CD4-positive, alpha-beta T cell treated with Interleukin-1 beta for 1 hour (primary cell): ENCODE measurements around the gene TMCC2.
A peak's percentile ranks its signal among the peaks of the same experiment; 100 is the strongest.
"Not testable (repeated sequence)": the region's sequence is repeated elsewhere in the genome, so short reads cannot be mapped to it uniquely, and the experiment has no call there.

Experiments
- DNase-seq, 2 donors: peaks; one replicate each; pipeline ENCODE4 v3.0.0-alpha.2; 2020 to 2022

The TMCC2 gene

DNA sequence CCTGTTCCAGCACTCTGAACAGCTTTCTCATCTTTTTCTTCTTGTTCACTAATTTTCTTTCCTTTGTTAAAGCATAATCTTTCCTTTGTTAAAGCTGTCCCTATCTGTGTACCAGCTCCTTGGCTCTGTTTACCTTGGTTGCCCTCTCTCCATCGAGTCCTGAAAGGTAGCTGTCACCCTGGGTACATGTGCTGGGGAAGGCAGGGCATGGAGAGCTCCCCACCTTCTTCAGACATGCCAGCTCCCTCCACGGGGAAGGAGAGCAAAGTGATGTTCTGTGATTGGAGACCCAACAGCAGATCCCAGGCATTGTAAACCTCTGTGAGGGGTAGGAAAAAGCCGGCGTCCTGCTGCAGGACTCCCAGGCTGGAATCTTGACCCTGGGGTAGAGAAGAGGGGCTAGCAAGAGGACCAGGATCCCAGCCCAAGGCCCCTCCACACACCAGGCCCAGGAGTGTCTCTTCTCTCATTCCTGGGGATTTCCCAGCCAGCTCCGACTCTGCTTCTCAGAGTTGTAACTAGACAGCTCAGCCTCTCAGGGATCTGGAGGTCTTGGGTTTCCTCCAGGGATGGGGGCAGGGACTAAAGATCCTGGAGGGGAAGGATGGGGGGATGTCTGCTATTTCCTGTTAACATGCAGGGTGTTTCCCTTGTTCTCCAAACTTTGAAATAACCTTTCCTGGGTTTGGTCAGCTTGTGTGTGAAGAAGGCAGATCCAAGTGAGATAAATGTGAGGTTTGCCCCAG lies 34.4 kb downstream of the TMCC2 start:
- no peak for DNase-seq

DNA sequence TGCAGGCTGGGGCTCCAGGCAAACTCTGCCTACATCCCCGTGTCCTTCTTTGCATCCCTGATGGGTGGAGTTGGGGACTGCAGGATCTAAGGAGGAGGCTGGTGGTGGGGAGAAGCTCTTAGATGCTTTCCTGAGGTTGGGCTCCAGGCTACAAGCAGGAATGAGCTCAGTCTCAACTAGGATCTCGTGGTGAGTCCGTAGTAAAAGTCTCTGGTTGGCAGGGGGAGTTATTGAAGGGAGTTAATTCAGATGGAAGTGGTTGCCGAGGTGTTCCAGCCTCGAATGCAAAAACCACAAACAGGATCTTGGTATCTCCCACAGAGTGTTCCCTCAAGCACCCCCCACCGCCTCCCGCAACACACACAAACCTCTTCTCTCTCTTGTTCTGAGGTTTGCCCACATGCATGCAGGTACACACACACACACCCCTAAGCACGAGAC lies 35.0 kb downstream of the TMCC2 start:
- no peak for DNase-seq

DNA sequence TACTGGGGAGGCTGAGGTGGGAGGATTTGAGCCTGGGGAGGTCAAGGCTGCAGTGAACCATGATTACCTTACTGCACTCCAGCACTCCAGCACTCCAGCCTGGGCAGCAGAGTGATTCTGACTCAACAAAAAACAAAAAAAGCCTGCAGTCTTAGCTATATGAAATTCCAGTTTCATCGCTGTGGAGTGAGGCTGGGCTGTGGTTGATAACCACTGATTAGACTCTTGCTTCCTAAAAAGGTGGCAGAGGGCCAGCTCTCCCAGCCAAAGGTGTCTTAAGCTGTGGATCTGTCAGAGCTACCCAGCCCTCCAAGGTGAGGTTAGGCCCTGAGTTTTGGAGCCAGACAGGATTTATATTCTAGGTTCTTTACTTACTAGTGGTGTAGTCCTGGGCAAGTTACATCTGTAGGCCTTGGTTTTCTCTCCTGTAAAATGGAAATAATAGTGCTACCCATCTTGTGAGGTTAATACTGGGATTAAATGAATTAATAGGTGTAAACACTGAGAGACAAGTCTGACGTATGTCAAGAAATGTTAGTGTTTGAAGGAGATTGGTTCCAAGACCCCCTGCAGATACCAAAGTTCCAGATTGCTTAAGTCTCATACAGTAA lies 35.9 kb downstream of the TMCC2 start:
- no peak for DNase-seq

DNA sequence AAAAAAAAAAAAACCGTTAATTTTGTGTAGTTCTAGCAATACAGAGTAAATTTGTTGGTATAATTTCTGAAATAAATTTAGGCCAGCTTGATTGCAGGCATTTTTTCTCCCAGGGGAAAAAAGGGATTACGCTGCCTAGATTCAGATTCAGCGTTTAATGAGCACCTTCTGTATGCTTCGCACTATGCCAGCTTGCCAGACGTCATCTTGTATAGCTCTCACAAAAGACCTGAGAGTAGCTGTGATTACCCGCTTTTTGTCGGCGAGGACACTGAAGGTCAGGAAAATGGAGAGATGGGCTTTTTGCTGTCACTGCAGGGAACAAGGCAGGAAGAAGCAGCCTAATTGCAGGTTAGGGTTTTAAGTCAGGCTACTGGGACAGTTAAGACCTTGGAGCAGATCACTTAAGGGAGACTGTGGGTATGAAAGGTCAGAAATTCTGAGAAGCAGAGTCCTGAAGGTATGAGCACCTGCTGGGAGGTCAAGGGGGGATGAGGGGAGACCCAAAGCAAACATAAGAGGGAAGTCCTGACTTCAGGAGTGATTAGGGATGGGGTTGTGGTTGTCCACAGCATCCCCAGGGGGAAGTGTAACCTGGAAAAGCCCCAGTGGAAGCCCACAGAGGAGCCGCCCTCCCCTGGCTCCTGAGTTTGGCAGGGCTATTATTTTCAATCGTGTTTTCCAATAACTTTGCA lies 39.0 kb downstream of the TMCC2 start:
- no peak for DNase-seq

DNA sequence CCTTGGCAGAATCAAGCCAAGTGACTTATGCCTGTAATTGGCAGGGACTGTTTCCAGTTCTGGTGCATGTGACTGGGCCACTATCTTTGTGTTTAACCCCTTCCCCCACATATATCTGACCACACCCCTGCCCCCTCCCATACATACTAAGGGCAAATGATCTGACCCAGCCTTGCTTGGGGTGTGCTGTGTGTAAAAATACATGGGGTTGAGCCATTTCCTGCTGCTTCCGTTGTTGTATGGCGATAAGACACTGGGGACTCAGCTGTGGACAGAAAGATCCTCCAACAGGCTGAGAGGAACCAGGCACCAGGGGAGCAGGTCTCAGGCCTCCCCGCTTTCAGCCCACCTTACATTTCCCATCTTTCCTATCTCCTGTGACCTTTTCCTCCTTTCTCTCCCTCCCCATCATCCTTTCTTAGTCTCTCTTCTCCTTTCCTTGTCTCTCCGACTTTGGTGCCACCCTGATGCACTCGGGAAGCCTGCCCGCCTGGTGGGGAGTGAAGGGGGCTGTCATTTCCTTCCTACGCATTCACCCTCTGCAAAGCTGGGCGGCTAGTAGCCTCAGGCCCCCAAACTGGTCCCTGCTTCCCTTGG lies 39.7 kb downstream of the TMCC2 start:
- DNase-seq = no peak

DNA sequence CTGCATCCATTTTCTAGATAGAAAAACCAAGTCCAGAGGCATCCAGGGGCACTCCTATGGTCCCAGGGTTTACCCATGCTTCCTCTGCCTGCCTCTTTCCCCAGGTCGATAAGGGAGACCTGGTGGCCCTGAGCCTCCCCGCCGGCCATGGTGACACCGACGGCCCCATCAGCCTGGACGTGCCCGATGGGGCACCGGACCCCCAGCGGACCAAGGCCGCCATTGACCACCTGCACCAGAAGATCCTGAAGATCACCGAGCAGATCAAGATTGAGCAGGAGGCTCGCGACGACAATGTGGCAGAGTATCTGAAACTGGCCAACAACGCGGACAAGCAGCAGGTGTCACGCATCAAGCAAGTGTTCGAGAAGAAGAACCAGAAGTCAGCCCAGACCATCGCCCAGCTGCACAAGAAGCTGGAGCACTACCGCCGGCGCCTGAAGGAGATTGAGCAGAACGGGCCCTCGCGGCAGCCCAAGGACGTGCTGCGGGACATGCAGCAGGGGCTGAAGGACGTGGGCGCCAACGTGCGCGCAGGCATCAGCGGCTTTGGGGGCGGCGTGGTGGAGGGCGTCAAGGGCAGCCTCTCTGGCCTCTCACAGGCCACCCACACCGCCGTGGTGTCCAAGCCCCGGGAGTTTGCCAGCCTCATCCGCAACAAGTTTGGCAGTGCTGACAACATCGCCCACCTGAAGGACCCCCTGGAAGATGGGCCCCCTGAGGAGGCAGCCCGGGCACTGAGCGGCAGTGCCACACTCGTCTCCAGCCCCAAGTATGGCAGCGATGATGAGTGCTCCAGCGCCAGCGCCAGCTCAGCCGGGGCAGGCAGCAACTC lies 41.3 kb downstream of the TMCC2 start:
- DNase-seq = no peak

DNA sequence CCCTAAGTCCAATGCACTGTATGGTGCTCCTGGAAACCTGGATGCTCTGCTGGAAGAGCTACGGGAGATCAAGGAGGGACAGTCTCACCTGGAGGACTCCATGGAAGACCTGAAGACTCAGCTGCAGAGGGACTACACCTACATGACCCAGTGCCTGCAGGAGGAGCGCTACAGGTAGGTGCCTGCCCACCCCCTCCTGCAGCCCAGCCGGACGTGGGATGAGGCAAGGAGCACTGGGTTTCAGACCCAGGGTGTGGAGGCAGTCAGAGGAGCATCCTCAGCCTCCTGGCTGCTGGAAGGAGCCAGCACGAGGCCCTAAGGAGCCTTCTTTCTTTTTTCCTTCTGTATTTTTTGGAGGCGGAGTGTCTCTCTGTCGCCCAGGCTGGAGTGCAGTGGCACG lies 42.0 kb downstream of the TMCC2 start:
- DNase-seq = no peak

DNA sequence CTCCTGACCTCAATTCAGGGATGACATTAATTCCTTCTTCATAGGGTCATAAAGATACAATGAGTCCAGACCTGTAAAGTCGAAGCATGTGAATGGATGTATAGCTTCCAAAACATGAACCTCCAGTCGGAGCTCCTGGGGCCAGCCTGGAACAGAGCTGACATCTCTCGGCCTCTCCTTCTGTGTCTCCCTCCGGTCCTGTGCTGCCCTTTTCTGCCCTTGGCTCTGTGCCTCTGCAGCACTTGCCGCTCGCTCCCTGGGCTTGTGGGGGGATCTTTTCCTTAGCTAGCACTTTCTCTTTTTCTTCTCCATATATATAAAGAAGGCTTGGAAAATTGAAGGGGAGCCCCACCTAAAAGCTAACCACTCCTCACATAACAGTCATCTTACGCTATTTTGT lies 42.5 kb downstream of the TMCC2 start:
- DNase-seq = no peak

DNA sequence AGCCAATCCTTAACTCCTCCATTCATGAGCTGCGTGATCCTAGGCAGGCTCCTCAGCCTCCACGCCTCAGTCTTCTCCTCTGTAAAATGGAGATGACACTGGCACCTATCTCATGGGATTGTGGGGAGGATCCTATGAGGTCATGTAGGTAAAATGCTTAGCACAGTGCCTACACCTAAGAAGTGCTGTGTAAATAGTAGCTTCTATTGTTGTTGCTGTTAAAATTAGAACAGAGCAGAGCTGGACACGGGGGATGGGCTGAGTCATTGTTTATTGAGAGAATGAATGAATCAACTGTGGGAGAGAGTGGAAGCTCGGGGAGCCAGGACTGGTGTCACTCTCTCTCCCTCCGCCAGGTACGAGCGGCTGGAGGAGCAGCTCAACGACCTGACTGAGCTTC lies 43.0 kb downstream of the TMCC2 start:
- no peak for DNase-seq

DNA sequence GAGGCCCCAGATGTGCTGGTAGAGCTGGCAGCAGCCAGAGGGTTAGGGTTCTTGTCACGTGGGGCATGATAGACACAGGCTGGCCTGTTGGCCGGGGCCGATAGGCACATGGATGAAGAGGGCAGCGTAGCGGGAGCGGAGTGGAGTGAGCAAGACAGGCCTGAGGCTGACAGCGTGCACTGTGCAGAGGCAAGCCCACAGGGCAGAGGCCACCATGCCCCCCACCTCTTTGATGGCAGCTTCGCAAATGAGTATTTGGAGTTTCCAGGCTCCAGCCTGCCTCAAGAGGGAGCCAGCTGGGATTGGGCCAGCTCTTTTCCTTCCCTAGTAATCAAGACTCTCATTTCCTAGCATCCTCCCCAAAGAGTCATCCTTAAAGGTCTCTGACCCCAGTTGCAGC lies 43.5 kb downstream of the TMCC2 start:
- DNase-seq = no peak

DNA sequence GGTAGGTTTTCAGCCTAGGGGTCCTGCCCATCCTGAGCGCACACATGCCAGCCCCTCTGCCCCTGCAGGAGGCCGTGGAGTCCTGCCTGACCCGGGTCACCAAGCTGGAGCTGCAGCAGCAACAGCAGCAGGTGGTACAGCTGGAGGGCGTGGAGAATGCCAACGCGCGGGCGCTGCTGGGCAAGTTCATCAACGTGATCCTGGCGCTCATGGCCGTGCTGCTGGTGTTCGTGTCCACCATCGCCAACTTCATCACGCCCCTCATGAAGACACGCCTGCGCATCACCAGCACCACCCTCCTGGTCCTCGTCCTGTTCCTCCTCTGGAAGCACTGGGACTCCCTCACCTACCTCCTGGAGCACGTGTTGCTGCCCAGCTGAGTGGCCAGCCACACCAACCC lies 44.0 kb downstream of the TMCC2 start:
- no peak for DNase-seq

DNA sequence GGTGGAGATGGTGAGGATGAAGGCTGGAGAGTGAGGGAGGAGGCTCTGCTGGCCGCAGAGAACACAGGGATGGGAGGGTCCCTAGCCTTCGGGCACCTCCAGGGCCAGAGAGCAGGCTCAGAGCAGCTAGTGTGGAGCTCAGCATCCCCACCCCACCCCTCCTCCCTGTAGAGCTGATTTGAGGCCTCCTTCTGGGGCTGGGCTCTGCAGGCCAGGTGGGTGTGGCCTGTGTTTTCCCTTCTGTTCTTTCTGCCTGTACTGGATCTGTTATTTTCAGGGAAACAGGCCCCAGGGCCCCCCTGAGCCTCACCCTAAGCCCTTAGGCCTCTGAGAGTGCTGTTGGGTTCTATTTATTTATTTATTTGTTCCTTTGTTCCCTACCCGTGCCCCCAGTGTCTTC lies 44.8 kb downstream of the TMCC2 start:
- DNase-seq = no peak

DNA sequence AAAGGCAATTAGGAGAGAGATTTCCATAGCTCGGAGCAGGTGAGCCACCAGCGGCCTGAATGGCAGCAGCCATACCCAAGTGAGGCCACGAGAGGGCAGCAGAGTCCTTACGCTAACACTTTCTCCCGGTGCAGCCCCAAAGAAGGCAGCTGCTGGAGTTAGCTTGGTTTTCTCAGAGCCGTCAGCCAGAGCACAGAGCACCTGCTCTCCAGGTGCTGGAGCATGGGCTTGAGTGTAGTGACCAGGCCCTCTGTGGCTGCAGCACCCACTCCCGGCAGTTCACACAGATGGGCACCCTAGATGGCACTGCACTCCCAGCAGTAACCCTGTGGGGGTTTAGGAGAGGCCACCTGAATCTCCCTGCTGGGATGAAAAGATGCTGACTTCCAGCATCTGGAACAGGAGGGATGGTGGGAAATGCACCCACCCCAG lies 45.8 kb downstream of the TMCC2 start:
- DNase-seq = peak; percentile 84 to 85

DNA sequence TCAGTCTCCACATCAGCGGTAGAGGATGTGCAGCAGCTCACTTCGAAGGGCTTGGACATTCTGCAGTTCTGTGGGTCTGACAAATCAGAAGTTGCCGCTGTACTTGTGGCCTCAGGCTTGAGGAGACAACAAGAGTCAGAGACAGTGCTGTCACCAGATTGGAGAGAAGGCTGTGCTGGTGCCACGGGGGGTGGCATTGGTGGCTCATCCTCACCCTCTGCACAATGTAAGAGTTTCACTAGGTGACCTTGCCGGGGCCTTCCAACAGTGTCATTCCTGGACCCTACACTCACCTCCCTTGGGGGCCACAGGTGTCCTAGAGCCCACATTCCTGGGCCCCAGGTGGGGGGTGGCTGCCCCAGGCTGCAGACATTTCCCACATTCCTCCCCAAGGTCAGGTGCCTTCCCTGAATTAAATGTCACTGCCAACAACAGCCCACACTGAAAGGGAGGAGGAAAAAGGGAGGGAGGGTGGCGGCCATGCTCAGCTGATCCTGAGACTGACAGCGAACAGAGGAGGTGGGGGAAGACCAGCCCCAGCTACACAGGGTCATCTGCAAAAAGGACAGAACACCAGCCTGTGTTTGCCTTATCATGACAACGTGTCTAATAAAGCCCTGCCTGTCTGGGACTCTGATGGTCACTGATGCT lies 46.4 kb downstream of the TMCC2 start:
- DNase-seq = no peak

DNA sequence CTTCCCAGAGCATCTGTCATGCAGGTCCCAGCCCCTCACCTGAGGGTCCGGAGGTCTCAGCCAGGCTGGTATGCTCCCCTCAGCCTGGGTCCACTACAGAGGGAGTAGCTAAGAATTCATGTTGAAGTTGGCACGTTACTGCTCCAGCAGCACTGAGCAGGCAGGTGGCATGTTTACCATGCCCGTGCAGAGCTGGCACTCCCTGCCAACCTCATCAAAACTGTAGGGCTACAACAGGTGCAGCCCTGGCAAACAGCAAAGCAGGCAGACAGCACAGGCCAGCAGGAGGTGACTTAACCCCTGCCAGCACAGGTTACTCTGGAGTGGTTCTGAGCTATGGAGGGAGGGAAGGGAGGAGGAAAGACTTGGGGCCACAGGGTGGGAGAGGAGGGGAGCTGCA lies 47.4 kb downstream of the TMCC2 start:
- DNase-seq = peak; percentile 40 to 62

DNA sequence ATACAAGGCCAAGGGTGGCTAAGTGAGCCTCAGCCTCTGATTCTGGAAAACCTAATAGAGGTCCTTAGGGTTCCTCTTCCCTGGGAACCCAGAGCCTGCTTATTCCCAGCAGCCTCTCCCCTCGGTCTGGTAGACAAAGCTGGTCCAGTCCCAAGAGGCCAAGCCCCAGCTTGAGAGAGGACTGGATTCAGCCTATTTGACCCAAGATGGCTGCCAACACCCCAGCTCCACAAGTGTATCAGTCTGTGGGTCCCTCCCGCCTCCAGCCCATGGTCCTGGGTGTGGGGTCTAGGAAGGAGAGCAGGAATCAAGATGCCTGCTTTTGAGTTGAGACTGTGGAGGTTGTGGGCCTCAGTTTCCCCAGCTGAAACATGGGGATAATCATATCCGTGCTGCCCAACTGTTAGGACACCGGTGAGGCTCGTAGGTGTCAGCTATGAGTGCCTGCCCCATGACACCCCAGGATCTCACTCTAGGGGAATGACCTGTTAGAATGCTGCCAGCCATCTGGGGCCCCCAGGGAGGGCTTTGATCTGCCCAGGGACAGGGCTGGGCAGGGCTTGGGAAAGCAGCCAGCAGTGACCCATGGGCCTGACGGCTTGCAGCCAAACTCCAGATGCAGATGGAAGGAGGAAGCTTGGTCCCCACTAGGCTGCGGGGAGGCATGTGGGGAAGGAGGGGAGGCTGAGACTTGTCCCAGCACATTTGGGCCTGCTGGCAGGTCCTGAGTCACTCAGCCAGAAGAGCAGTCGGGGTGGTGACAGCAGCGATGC lies 48.4 kb downstream of the TMCC2 start:
- no peak for DNase-seq

DNA sequence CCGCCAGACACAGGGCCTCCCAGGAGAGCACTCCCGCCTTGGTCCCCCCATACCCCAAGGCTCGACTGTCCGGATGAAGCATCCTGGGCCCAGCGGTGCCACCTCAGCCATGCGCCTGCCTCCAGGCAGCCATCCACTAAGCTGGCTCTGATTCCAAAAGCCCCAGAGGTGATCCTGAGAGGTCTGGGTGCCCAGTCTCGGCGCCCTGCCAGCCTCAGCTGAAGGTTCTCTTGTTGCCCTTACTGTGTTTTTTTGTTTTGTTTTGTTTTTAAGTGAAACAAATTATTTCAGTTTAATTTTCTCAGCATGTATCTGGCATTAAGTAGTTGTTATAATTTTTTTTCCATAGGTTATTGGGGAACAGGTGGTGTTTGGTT lies 48.9 kb downstream of the TMCC2 start:
- DNase-seq = no peak

DNA sequence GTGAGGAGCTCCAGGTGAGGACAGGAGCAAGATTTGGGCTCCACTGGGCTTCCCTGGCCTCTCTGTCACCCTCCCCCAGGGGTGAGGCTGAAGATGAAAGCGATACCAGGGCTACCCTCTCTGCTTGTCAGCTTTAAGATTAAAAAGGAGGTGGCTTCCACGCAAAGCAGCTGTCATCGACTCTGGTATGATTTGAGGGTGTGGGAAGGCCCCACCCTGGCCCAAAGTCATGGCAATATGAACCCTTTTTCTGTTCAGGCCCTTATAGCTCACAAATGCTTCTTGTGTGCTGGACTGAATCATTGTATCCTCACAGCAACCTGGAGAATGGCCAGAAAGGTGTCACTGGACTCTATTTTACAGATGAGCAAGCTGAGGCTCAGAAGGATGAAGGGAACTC lies 52.2 kb downstream of the TMCC2 start:
- DNase-seq = peak in 1 of 2 donors; percentile 55

DNA sequence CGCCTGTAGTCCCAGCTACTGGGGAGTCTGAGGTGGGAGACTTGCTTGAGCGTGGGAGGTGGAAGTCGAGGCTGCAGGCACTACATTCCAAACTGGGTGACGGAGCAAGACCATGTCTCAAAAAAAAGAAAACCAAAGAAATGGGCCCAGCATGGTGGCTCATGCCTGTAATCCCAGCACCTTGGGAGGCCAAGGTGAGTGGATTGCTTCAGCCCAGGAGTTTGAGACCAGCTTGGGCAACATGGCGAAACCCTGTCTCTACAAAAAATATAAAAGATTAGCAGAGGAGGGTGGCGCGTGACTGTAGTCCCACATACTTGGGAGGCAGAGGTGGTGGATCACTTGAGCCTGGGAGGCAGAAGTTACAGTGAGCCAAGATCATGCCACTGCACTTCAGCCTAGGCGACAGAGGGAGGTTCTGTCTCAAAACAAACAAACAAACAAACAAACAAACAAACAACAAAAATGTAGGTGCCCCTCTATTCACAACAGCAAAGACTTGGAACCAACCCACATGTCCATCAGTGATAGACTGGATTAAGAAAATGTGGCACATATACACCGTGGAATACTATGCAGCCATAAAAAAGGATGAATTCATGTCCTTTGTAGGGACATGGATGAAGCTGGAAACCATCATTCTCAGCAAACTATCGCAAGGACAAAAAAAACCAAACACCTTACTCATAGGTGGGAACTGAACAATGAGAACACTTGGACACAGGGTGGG lies 53.1 kb downstream of the TMCC2 start:
- DNase-seq = not testable (repeated sequence)

DNA sequence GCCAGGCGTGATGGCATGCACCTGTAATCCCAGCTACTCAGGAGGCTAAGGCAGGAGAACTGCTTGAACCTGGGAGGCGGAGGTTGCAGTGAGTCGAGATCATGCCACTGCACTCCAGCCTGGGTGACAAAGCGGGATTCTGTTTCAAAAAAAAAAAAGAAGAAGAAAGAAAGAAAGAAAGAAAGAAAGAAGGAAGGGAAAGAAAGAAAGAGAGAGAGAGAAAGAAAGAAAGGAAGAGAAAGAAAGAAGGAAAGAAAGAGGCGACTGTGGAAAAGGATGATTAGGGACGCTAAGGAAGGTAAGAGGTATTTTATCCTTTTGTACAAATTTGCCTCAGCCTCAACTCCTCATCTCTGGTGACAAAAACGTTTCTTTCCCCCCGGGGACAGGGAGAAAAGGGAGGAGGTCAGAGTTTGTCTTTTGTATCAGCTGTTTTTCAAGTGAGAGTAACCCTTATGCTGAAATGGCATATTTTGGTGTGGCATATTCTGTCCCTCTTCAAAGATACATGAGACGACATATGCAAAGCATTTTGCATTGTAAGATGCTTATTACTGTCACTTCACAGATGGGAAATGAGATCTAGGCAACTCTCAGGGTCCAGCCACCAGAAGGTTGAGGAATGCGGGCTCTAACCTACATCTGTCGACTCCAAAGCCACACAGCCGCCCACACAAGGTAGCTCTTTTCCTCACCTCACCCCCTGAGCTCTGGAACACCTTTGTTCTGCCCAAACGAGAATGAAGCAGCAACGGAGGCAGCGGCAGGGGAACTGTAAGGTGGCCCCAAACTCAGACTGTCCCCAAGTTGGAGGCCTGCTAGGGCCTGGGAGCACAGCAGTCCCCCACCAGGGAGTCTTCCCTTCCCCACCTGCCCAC lies 55.8 kb downstream of the TMCC2 start:
- no peak for DNase-seq
